ENCODE data around the gene CILP2.

The CILP2 gene

GRCh38 chr19:19537075-19538048, 703 bp upstream of the CILP2 start:
- H3K4me3 ChIP-seq (ENCODE audit: low read depth, low read length): no peak overlapping the region

GRCh38 chr19:19538785-19539166, 711 bp downstream of the CILP2 start:
- Histone ChIP-seq H3K27me3 (ENCODE audit: control insufficient read depth, insufficient read depth, low read length) (peaks cover 3% of the 10 kb centered on the region), H3K4me2 (ENCODE audit: low read length) (no peak overlapping the region), H3K4me1 (peaks cover 3% of the 10 kb centered on the region), H3K9me3 (ENCODE audit: control insufficient read depth, low read length) (no peaks in the 10 kb centered on the region), H3K4me3 (ENCODE audit: low read depth, low read length) (no peak overlapping the region), H3K36me3 (ENCODE audit: control insufficient read depth, insufficient read depth, low read length) (no peaks in the 10 kb centered on the region), H3K79me2 (no peaks in the 10 kb centered on the region), H2AFZ (no peak overlapping the region), H3K27ac (no peak overlapping the region), H3K9ac (no peak overlapping the region)
- TF ChIP-seq, protein P1, sequence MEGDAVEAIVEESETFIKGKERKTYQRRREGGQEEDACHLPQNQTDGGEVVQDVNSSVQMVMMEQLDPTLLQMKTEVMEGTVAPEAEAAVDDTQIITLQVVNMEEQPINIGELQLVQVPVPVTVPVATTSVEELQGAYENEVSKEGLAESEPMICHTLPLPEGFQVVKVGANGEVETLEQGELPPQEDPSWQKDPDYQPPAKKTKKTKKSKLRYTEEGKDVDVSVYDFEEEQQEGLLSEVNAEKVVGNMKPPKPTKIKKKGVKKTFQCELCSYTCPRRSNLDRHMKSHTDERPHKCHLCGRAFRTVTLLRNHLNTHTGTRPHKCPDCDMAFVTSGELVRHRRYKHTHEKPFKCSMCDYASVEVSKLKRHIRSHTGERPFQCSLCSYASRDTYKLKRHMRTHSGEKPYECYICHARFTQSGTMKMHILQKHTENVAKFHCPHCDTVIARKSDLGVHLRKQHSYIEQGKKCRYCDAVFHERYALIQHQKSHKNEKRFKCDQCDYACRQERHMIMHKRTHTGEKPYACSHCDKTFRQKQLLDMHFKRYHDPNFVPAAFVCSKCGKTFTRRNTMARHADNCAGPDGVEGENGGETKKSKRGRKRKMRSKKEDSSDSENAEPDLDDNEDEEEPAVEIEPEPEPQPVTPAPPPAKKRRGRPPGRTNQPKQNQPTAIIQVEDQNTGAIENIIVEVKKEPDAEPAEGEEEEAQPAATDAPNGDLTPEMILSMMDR (IDR thresholded peaks at IDR 0.05): no peak

More at GRCh38 chr19:19537075-19538048, 703 bp upstream of the CILP2 start:
- H3K9me3 ChIP-seq (ENCODE audit: control insufficient read depth, low read length): no peaks in the 10 kb centered on the region
- peaks cover 3% of the 10 kb centered on the region for H3K4me1 ChIP-seq
- peak overlapping the region; percentile 42 for H3K4me2 ChIP-seq (ENCODE audit: low read length)
- TF ChIP-seq, protein P1 (IDR thresholded peaks at IDR 0.05): no peak
- H3K27me3 ChIP-seq (ENCODE audit: control insufficient read depth, insufficient read depth, low read length): peaks cover 3% of the 10 kb centered on the region
- H3K9ac ChIP-seq: no peak overlapping the region
- H2AFZ ChIP-seq: peak overlapping the region; percentile 29
- no peaks in the 10 kb centered on the region for H3K36me3 ChIP-seq (ENCODE audit: control insufficient read depth, insufficient read depth, low read length)
- no peaks in the 10 kb centered on the region for H3K79me2 ChIP-seq
- no peak overlapping the region for H3K27ac ChIP-seq

DNA sequence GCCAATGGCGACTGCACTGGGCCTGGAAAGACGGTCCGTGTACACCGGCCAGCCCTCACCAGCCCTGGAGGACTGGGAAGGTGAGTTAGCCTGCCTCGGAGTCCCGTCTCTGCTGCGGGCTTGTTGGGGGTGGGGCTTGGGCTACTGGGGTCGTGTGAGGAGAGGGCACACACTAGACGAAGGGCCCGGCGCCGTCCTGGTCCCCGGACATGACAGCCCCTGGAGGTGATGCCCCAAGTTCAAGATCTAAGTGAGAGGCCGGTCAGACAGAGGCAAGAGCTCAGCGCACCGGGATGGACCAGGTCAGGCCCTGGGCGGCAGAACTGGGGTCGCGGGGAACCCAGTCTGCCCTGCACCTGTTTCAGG, 1.6 kb downstream of the CILP2 start:
- Histone ChIP-seq H3K9me3 (ENCODE audit: control insufficient read depth, low read length) (no peaks in the 10 kb centered on the region), H3K4me3 (ENCODE audit: low read depth, low read length) (no peak overlapping the region), H3K79me2 (no peaks in the 10 kb centered on the region), H2AFZ (no peak overlapping the region), H3K27ac (no peak overlapping the region), H3K4me2 (ENCODE audit: low read length) (no peak overlapping the region), H3K9ac (no peak overlapping the region), H3K27me3 (ENCODE audit: control insufficient read depth, insufficient read depth, low read length) (peaks cover 3% of the 10 kb centered on the region), H3K4me1 (peaks cover 3% of the 10 kb centered on the region), H3K36me3 (ENCODE audit: control insufficient read depth, insufficient read depth, low read length) (no peaks in the 10 kb centered on the region)
- TF ChIP-seq, protein P1 (IDR thresholded peaks at IDR 0.05): no peak

GRCh38 chr19:19540064-19540714, 2.1 kb downstream of the CILP2 start:
- Histone ChIP-seq H3K79me2 (no peaks in the 10 kb centered on the region), H3K9me3 (ENCODE audit: control insufficient read depth, low read length) (no peaks in the 10 kb centered on the region), H3K36me3 (ENCODE audit: control insufficient read depth, insufficient read depth, low read length) (no peaks in the 10 kb centered on the region), H3K27ac (no peak overlapping the region), H3K4me2 (ENCODE audit: low read length) (no peak overlapping the region), H3K9ac (no peak overlapping the region), H3K27me3 (ENCODE audit: control insufficient read depth, insufficient read depth, low read length) (peaks cover 3% of the 10 kb centered on the region), H3K4me1 (peaks cover 3% of the 10 kb centered on the region), H2AFZ (no peak overlapping the region), H3K4me3 (ENCODE audit: low read depth, low read length) (no peak overlapping the region)
- TF ChIP-seq, protein P1 (IDR thresholded peaks at IDR 0.05): no peak

All from parathyroid adenoma (tissue), 2 donors.